Stimulated activated CD4-positive, alpha-beta T cell treated with anti-CD3 and anti-CD28 coated beads, TNF-alpha, amount 100 ng/mL, for 48 hours (primary cell): ENCODE measurements around the gene ATP8B4.
"Not testable (repeated sequence)": the region's sequence is repeated elsewhere in the genome, so short reads cannot be mapped to it uniquely, and the experiment has no call there.

ENCODE experiments used
- DNase-seq, 3 donors: peaks; one replicate each; pipeline ENCODE4 v3.0.0-alpha.2; 2020; ENCODE audit warnings: low read depth in 3 of 3

The ATP8B4 gene

GRCh38 chr15:50140983-50141382, 21.9 kb upstream of the ATP8B4 start:
- DNase-seq: no peak

GRCh38 chr15:50140098-50140497, 21.1 kb upstream of the ATP8B4 start:
- no peak for DNase-seq

- no peak for DNase-seq
Measured at GRCh38 chr15:50138391-50138790, 19.4 kb upstream of the ATP8B4 start.

- DNase-seq: no peak
Measured at GRCh38 chr15:50137893-50138292, 18.9 kb upstream of the ATP8B4 start.

- peak; percentile 27 to 51 (median 39) for DNase-seq
Measured at GRCh38 chr15:50137330-50137761, 18.3 kb upstream of the ATP8B4 start.

GRCh38 chr15:50135031-50135551, 16.1 kb upstream of the ATP8B4 start:
- peak; percentile 39 to 62 (median 44) for DNase-seq

- DNase-seq: no peak
Measured at GRCh38 chr15:50134524-50135024, 15.5 kb upstream of the ATP8B4 start.

GRCh38 chr15:50132251-50132984, 13.4 kb upstream of the ATP8B4 start:
- not testable (repeated sequence) for DNase-seq

- DNase-seq: no peak
Measured at GRCh38 chr15:50131617-50132016, 12.6 kb upstream of the ATP8B4 start.

GRCh38 chr15:50128266-50128665, 9.2 kb upstream of the ATP8B4 start:
- DNase-seq: no peak

GRCh38 chr15:50127255-50127777, 8.3 kb upstream of the ATP8B4 start:
- no peak for DNase-seq

- DNase-seq: no peak
Measured at GRCh38 chr15:50126072-50126471, 7.0 kb upstream of the ATP8B4 start.

- no peak for DNase-seq
Measured at GRCh38 chr15:50124631-50125030, 5.6 kb upstream of the ATP8B4 start.

- no peak for DNase-seq
Measured at GRCh38 chr15:50123861-50124557, 5.0 kb upstream of the ATP8B4 start.

GRCh38 chr15:50120729-50121128, 1.7 kb upstream of the ATP8B4 start:
- DNase-seq: no peak

GRCh38 chr15:50117431-50118027, 1.5 kb downstream of the ATP8B4 start:
- DNase-seq: no peak

- no peak for DNase-seq
Measured at GRCh38 chr15:50116477-50116876, 2.6 kb downstream of the ATP8B4 start.

- no peak for DNase-seq
Measured at GRCh38 chr15:50113992-50114780, 4.8 kb downstream of the ATP8B4 start.

- DNase-seq: no peak
Measured at GRCh38 chr15:50113187-50113505, 5.9 kb downstream of the ATP8B4 start.

GRCh38 chr15:50112488-50113186, 6.4 kb downstream of the ATP8B4 start:
- no peak for DNase-seq

- no peak for DNase-seq
Measured at GRCh38 chr15:50110285-50110684, 8.7 kb downstream of the ATP8B4 start.
